HG03064 (cell line): ENCODE data around the gene ERVK3-1.
"Not testable (repeated sequence)": the region's sequence is repeated elsewhere in the genome, so short reads cannot be mapped to it uniquely, and the experiment has no call there.

Experiments
- ATAC-seq: cut with Tn5 transposase; IDR thresholded peaks from one replicate; pipeline ENCODE4 v1.9.1; 2021; ENCODE audit warnings: low read depth; ENCODE audit not compliant: unreplicated experiment

ERVK3-1 gene

DNA sequence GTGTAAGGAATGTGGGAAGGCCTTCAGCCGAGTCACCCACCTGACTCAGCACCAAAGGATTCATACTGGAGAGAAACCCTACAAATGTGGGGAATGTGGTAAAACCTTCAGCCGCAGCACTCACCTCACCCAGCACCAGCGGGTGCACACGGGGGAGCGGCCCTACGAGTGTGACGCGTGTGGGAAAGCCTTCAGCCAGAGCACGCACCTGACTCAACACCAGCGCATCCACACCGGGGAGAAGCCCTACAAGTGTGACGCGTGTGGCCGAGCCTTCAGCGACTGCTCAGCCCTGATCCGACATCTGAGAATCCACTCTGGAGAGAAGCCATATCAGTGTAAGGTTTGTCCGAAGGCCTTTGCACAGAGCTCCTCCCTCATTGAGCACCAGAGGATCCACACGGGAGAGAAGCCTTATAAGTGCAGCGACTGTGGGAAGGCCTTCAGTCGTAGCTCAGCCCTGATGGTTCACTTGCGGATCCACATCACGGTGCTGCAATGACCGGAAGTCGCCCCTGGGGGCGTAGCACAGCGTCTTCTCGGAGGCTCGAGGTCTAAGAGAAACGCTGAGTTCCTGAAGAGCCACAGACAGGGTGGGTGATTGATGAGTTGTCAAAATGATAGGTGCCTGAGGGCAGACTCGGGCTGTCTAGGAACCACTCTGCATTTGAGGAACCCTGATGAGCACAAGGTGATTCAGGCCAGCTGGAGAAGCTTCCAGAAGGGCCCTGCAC lies 33.8 kb downstream of the ERVK3-1 start:
- ATAC-seq, result no peak

DNA sequence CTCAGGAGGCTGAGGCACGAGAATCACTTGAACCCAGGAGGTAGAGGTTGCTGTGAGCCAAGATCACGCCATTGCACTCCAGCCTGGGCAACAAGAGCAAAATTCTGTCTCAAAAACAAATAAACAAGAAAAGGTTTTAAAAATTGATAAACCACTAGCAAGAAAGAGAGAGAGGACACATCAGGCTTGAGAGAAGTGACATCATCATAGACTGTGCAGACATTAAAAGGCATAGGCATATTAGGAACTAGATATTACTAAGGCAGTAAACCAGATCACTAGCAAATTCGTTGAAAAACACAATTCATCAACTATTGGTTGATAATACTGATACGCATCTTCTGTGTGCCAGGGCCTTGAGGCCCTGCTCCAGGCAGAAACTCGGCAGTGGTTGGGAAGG lies 40.4 kb downstream of the ERVK3-1 start:
- no peak for ATAC-seq

DNA sequence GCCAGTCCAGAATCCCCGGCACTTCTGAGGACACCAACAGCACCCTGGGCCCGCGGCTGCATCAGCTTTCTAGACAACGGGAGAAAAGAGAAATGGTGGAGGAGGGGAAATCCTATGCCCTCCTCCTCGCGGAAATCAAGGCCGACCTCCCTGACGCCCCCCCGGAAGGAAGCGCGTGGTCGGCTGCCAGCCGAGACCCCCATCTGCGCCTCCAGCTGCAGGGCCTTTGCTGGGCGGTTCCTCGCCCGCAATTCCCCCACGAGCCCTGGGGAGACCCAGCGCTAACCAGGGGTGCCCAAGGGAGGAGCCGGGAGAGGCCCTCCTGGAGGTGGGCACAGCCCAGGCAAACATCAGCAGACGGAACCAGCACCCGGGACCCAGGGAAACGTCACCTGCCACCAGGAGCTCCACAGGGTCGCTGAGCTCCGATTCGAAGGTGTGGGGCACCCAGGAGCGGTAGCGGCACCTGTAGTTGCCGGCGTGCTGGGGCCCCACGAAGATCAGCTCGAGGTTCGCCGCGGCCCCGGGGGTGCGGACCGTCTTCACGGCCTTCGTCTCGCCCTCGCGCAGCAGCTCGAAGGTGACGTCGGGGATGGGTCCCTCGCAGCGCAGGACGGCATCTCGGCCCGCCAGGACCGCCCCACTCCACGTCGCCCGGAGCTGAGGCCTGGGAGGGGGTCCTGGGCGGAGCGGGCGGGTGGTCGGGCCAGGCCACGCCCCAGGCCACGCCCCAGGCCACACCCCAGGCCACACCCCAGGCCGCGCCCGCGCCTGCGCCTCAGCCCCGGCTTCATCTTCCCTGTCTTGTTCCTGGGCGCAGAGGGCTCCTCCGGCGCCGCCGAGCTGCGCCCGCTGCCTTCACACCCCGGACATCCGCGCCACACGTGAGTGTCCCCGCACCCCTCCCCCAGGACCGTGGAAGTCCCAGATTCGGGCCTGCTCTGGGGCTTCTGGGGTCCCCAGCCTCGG lies 42.1 kb downstream of the ERVK3-1 start:
- ATAC-seq, result peak; percentile 91

DNA sequence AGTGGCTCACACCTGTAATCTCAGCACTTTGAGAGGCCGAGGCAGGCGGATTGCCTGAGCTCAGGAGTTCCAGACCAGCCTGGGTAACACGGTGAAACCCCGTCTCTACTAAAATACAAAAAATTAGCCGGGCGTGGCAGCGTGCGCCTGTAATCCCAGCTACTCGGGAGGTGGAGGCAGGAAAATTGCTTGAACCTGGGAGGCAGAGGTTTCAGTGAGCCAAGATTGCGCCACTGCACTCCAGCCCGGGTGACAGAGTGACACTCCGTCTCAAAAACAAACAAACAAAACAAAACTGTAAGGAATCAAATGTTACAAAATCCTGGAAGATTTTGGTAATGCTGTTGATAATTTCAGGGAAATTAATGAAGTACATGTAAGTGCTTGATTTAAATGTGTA lies 42.9 kb downstream of the ERVK3-1 start:
- ATAC-seq, result not testable (repeated sequence)

DNA sequence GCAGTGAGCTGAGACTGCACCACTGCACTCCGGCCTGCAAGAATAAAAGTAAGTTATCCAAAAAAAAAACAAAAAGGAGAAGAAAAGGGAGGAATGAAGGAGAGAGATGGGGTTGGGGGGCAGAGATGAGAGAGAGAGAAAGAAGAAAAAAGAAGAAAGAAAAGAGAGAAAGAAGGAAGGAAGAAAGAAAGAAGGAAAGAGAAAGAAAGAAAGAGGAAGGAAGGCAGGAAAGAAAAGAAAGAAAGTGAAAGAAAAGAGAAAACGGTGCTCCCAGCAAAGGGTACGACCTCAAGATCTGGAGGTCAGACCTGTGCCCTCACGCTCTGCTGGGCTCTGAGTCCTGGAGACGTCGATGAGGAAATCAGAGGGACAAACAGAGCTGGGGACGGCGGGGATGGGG lies 44.4 kb downstream of the ERVK3-1 start:
- no peak for ATAC-seq

DNA sequence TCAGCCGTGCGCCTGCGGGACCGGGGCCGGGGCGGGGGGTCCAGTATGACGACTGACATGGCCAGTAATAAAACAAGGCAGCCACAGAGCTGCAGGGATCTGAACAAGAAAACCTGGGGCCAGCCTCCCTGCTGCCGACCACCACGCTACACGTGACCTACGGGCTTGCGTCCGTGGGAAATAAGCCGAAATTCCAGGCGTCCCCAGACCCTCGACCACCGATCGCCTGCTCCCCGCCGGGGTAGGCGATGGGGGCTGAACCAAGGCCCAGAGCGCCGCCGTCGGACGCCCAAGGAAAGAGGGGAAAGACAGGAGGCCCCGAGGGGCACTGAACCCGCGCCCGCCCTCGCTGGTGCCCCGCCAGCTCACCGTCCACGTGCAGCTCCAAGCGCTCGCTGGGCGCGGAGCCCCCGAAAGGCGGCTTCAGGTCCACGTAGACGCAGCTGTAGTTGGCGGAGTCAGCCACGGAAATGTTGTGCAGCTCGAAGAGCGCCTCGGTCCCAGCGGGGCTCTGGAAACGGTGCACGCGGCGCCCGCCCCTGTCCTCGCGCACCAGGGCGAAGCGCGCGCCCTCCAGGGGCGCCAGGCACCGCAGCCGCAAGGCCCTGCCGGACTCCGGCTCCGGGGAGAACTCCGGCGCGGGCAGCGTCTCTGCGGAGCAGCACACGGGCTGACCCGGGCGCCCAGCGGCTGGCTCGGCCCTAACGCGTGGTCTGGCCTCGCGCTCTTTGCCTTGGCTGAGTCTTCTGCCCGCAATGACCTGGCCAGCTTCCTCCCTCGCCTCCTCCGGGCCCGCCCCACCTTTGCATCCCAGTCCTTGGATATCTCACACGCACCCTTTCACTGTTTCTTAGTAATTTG lies 45.1 kb downstream of the ERVK3-1 start:
- ATAC-seq, result no peak

DNA sequence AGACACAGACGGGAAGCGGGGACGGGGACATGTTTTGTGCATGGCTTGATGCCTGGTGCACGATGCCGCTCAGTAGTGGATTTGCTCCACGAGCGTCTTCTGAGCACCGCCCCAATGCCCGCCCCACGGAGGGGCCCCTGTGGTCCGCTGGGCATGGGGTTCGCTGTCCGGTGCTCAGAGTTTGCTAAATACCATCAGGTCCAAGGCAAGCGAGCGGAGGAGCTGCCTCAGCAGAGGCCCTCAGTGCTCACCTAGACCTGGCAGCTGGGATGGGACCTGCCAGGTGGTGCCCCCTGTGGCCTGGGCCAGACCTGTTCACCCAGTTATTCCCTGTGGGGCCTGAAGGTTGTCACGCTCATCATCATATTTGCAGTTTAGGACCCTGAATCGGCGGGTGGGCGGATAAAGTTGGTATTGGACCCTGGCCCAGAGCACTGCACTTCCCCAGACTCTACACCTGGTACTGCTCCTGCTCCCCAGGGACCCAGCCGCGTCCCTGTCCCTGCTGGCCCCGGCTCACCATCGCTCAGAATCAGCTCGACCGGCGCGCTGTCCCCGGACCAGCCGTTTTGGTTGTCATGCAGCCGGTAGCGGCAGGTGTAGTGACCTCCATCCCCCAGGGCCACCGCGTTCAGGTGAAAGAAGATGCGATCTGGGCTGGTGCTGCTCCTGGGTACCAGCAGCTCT lies 45.8 kb downstream of the ERVK3-1 start:
- no peak for ATAC-seq

DNA sequence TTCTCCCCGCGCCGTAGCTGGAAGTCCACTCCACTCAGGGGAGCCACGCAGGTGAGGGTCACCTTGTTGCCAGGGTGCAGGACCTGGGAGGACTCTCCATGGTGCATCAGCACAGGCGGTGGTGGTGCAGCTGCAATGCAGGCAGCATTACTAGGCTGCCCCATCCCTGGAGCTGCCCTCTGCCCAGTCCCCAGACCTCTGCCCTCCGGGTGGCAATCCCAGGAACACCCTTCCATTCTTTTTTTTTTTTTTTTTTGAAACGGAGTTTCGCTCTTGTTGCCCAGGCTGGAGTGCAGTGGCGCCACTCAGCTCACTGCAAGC lies 46.3 kb downstream of the ERVK3-1 start:
- no peak for ATAC-seq

DNA sequence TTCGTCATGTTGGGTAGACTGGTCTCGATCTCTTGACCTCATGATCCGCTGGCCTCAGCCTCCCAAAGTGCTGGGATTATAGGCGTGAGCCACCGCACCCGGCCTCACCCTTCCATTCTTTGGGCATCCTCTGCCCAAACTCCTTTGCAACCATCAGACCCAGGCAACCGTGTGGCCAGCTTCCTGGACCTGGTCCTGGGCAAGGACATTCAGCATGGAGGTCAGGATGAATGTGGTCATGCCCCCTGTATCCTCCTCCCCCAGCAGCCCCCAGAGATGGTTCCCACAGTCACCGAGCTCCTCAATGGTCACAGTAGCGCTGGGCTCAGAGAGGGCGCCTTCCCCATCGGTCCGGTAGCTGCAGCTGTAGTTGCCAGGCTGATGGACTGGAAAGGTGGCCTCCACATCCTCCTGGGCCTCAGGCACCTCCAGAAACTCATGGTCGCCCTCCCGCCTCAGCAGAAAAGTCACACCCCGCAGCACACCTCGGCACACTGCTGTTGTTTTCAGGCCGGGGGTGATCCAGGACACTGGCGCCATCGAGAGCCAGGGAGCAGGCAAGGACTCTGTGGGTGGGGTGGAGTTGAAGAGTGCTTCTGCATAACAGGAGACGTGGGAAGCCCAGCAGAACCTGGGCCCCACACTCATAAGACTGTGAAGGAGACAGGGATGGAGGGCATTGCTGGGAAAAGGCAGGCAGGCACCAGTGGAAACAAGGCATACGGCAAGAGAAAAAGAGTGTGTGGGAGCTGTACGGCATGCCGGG lies 47.0 kb downstream of the ERVK3-1 start:
- ATAC-seq, result no peak

DNA sequence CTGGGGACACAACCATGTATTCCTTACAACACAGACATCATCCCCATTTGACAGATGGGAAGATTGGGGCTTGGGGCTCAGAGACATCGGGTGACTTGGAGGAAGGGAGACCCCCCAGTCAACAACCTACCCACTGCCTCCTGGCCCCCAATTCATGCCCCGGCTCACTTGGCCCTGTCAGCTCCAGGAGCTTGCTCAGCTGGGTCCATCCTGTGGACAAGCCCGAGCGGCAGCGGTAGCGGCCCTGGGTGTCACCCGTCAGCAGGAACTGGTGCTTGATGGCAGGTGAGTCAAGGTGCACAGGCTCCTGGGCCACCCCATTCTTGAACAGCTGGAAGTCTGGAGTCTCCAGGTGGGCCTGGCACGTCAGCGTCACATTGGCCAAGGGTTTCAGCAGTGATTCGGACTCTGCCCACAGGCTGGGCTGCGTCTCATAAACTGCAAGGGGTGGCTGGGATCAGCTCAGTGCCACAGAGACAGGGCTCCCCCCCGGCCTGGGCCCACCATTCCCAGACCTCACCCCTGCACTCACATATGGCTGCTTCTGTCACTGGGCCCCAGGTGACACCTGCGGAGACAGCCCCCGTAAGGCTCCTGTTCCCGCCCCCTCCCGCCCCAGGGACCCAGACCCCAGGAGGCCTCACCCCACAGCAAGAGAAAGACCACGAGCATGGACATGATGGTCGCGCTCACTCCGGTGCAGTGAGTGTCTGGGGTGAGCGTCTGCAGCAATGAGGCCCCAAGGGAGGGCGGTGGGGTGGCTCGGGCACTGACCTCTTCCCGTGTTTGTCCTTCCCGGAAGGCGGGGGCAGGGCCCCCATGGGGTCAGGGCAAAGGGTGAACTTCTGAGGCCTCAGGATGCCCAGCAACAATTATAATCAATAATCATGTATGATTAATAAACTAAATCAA lies 47.8 kb downstream of the ERVK3-1 start, which contains the start of gene A1BG:
Gene A1BG, minus strand, starts transcription at position 733 of the 912 bp plus-strand sequence. Its CDS starts 55 bp downstream, at position 678.
- no peak for ATAC-seq

DNA sequence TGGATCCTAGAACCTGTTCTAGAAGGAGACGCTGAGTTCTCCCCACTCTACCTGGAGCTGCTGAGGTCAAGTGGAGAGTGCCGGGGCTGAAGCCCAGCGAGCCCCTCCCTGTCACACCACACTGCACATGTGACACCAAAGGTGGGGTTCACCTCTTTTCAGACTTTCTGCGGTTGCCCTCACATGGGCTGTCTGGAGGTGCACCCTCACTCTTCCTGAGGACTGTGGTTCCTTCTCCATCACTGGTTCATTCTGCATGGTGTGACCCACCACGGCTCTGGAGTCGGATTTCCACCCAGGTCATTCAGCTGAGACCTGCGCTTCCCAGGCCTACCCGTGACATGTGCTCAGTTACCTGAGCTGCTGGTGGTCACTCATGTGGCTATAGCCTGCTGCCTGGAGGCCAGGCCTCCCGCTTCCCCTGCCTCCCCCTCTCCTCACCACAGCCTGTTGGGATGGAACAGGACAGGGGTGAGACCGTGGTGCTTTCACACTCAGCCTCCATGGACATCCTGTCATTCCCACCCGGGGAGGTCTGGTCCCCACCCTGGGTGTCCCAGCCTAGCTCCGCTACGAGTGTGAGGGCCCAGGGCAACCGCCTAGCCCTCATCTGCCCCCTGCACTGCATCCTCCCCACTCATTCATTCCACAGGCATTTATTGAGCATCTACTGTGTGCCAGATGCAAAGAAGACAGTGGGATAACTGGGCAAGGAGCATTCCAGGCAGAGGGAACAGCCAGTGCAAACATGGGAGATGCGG lies 48.7 kb downstream of the ERVK3-1 start:
- ATAC-seq, result no peak

DNA sequence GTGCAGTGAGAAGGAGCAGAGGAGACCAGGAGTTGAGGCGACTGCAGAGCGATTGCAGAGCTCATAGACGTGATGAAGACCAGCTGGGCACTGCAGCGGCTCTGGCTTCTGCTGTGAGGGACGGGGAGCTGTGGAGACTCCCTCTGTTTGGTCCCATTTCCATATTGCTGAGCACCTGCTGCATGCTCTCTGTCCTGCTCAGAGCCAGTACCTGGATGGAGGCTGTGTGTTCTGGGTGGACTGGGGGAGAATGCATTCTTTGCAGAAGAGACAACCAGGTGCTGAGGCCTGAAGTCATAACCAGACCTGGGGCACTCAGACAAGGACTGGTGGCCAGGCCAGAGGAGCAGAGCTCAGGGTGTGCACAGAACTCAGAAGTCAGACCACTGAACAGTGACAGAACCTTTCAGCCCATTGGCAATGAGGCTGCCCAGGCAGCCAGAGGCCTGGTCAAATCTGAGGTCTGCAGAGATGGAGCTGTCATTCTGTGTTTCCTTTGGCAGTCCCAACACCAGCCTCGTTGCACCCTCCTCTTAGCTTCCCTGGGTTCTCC lies 49.4 kb downstream of the ERVK3-1 start:
- no peak for ATAC-seq

DNA sequence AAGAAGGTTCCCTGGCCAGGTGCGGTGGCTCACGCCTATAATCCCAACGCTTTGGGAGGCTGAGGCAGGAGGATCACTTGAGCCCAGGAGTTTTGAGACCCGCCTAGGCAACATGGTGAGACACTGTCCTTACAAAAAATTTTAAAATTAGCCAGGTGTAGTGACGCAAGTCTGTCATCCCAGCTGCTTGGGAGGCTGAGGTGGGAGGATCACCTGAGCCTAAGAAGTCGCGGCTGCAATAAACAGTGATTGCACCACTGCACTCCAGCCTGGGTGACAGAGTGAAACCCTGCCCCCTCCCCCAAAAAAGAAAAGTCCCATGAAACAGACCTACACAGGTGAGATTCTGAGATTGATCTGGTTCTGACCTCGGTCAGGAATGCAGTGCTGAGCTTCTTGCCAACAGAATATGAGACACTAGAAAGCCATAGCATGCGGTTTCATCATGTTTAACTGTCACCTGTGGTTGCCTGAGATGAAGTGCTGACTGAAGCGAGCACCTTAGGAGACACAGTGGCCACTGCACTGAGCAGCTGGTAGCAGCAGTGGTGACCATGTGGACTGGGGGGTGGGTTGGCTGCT lies 50.1 kb downstream of the ERVK3-1 start:
- no peak for ATAC-seq

DNA sequence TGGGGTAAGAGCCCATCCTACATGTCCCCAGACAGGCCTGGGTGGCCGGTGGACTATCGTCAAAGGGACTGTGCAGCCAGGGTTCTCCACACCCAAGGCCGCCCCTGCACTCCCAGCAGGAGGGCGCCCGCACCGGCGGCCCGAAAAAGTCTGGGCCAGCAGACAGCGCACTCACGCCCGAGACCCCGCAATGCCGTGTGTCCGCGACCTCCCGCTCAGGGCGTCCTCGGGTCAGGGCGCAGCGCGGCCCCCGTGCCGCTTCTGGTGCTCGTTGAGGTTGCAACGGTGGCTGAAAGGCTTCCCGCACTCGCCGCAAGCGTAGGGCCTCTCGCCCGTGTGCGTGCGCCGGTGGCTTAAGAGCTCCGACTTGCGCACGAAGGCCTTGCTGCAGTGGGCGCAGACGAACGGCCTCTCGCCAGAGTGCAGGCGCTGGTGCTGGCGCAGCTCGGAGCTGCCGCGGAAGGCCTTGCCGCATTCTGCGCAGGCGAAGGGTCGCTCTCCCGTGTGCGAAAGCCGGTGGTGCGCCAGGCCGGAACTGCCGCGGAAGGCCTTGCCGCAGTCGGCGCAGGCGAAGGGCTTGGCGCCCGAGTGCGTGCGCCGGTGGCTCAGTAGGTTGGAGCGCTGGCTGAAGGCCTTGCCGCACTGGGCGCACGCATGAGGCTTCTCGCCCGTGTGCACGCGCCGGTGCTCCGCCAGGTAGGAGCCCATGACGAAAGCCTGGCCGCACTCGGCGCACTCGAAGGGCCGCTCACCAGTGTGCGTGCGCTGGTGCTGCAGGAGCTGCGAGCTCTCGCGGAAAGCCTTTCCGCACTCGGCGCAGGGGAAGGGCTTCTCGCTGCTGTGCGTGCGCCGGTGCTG lies 51.0 kb downstream of the ERVK3-1 start:
- ATAC-seq, result no peak

DNA sequence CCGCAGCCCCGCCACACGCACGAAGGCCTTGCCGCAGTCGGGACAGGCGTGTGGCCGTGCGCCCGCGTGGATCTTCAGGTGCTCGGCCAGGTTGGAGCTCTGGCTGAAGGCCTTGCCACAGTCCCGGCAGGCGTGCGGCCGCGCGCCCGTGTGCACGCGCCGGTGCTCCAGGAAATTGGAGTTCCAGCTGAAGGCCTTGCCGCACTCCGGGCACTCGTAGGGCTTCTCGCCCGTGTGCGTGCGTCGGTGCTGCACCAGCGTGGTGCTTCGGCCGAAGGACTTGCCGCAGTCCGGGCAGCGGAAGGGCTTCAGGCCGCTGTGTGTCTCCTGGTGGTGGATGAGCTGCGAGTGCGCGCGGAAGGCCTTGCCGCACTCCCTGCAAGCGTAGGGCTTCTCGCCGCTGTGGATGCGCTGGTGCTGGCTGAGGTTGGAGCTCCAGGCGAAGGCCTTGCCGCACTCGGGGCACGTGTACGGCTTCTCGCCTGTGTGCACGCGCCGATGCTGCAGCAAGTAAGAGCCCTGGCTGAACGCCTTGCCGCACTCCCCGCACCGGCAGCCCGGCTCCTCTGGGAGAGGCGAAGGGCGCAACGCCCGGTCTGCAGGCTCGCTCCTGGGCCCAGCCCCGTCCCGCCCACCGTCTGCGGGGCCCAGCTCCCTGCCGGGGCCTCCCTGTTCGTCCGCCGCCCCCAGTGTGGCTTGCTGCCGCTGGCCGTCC lies 51.7 kb downstream of the ERVK3-1 start:
- no peak for ATAC-seq
